Measurements from ENCODE around the gene RGS19. TPM values are rescaled to one million over a fixed set of nuclear protein-coding genes. Genes with fewer than 3 reads are reported as not detected.

Gene RGS19
- total RNA-seq, 1 experiment from 2014 or later: 16.4 TPM

GRCh38 chr20:64103871-64104666 is 24.8 kb upstream of the RGS19 start:
- Histone ChIP-seq H3K4me1 (ENCODE audit: insufficient read depth, low read length, poor library complexity, severe bottlenecking) (no peaks in the 10 kb centered on the region), H3K36me3 (ENCODE audit: insufficient read depth, low read length, poor library complexity, severe bottlenecking) (no peaks in the 10 kb centered on the region), H3K9me3 (ENCODE audit: low read depth, low read length, poor library complexity, severe bottlenecking) (no peaks in the 10 kb centered on the region), H3K27me3 (replicated peaks; ENCODE audit: insufficient read depth, low read depth, low read length, poor library complexity) (peaks cover 30% of the 10 kb centered on the region), H3K27ac (ENCODE audit: low read depth, low read length, poor library complexity, severe bottlenecking) (no peak overlapping the region), H3K4me3 (ENCODE audit: low read depth, low read length, poor library complexity, severe bottlenecking) (no peak overlapping the region)
- ChIA-PET POLR2A (ENCODE audit: low non-redundant PET) (no interaction called here), CTCF (no interaction called here)
- no peak for TF ChIP-seq EZH2 (IDR thresholded peaks at IDR 0.05; ENCODE audit: borderline replicate concordance, low read depth, low read length, poor library complexity, severe bottlenecking)
- no peak for TF ChIP-seq CTCF (conservative IDR thresholded peaks at IDR 0.05; ENCODE audit: low read depth, low read length)
- BruUV-seq (replicated peaks): no TSS peak
- no peak for DNase-seq (ENCODE audit: low spot score)
- intact Hi-C loops (cut with micrococcal nuclease; ENCODE audit: unreplicated experiment): no loop called here

- no peaks in the 10 kb centered on the region for H3K9me3 ChIP-seq (ENCODE audit: low read depth, low read length, poor library complexity, severe bottlenecking)
- no peaks in the 10 kb centered on the region for H3K36me3 ChIP-seq (ENCODE audit: insufficient read depth, low read length, poor library complexity, severe bottlenecking)
- no peak for TF ChIP-seq EZH2 (IDR thresholded peaks at IDR 0.05; ENCODE audit: borderline replicate concordance, low read depth, low read length, poor library complexity, severe bottlenecking)
- no peak for TF ChIP-seq CTCF (conservative IDR thresholded peaks at IDR 0.05; ENCODE audit: low read depth, low read length)
- H3K27ac ChIP-seq (ENCODE audit: low read depth, low read length, poor library complexity, severe bottlenecking): no peak overlapping the region
- no peaks in the 10 kb centered on the region for H3K4me1 ChIP-seq (ENCODE audit: insufficient read depth, low read length, poor library complexity, severe bottlenecking)
- peaks cover 30% of the 10 kb centered on the region for H3K27me3 ChIP-seq (replicated peaks; ENCODE audit: insufficient read depth, low read depth, low read length, poor library complexity)
- peak overlapping the region; percentile 28 for H3K4me3 ChIP-seq (ENCODE audit: low read depth, low read length, poor library complexity, severe bottlenecking)
- intact Hi-C loops (cut with micrococcal nuclease; ENCODE audit: unreplicated experiment): no loop called here
- ChIA-PET CTCF (interaction anchor here (0.6 to 0.7 kb wide), 4 partner anchors 11 to 129 kb away, joined by 3 to 10 read pairs (median 5); no protein-coding TSS in a partner anchor), POLR2A (ENCODE audit: low non-redundant PET) (no interaction called here)
- DNase-seq (ENCODE audit: low spot score): no peak
- no TSS peak for BruUV-seq (replicated peaks)
These were observed 23.5 kb upstream of the RGS19 start for GRCh38 chr20:64102647-64103354.

- CTCF ChIA-PET: interaction anchor here (0.6 to 0.7 kb wide), 4 partner anchors 10 to 128 kb away, joined by 3 to 10 read pairs (median 5); no protein-coding TSS in a partner anchor
- Histone ChIP-seq H3K4me3 (ENCODE audit: low read depth, low read length, poor library complexity, severe bottlenecking) (peak overlapping the region; percentile 28), H3K9me3 (ENCODE audit: low read depth, low read length, poor library complexity, severe bottlenecking) (no peaks in the 10 kb centered on the region), H3K27me3 (replicated peaks; ENCODE audit: insufficient read depth, low read depth, low read length, poor library complexity) (peaks cover 30% of the 10 kb centered on the region), H3K27ac (ENCODE audit: low read depth, low read length, poor library complexity, severe bottlenecking) (no peak overlapping the region), H3K4me1 (ENCODE audit: insufficient read depth, low read length, poor library complexity, severe bottlenecking) (no peaks in the 10 kb centered on the region), H3K36me3 (ENCODE audit: insufficient read depth, low read length, poor library complexity, severe bottlenecking) (no peaks in the 10 kb centered on the region)
- DNase-seq (ENCODE audit: low spot score): peak; percentile 61
- no TSS peak for BruUV-seq (replicated peaks)
- intact Hi-C loops (cut with micrococcal nuclease; ENCODE audit: unreplicated experiment): no loop called here
- no peak for TF ChIP-seq EZH2 (IDR thresholded peaks at IDR 0.05; ENCODE audit: borderline replicate concordance, low read depth, low read length, poor library complexity, severe bottlenecking)
- TF ChIP-seq CTCF (conservative IDR thresholded peaks at IDR 0.05; ENCODE audit: low read depth, low read length): peak; percentile 82
- POLR2A ChIA-PET (ENCODE audit: low non-redundant PET): no interaction called here
These were observed 22.7 kb upstream of the RGS19 start for GRCh38 chr20:64101731-64102621.
